Dendritic cell treated with granulocyte-macrophage colony-stimulating factor and Interleukin-4, amounts not matched to agents 40 ng/mL and 50 ng/mL, for 4 days (primary cell): ENCODE results near the gene KCNT1.
"Not testable (repeated sequence)": the region's sequence is repeated elsewhere in the genome, so short reads cannot be mapped to it uniquely, and the experiment has no call there.

Experiments used
- H3K27ac Mint-ChIP-seq: one replicate; pipeline ENCODE4 v1.8.0; 2022; ENCODE audit warnings: mild to moderate bottlenecking, mixed read lengths
- H3K27me3 Mint-ChIP-seq: one replicate; pipeline ENCODE4 v1.8.0; 2022; ENCODE audit warnings: mild to moderate bottlenecking, mixed read lengths
- H3K36me3 Mint-ChIP-seq: one replicate; pipeline ENCODE4 v1.8.0; 2022; ENCODE audit warnings: low read depth, mixed read lengths
- H3K4me1 Mint-ChIP-seq: one replicate; pipeline ENCODE4 v1.8.0; 2022; ENCODE audit warnings: low read depth, mixed read lengths
- H3K4me3 Mint-ChIP-seq: one replicate; pipeline ENCODE4 v1.8.0; 2022; ENCODE audit warnings: mild to moderate bottlenecking, moderate library complexity, mixed read lengths
- H3K9me3 Mint-ChIP-seq: one replicate; pipeline ENCODE4 v1.8.0; 2022; ENCODE audit warnings: mixed read lengths
- intact Hi-C: fragments of 100-400 bp; cut with micrococcal nuclease; formaldehyde crosslinking; loops from one replicate; pipeline ENCODE4 v1.15.0; 2022

The KCNT1 gene

DNA sequence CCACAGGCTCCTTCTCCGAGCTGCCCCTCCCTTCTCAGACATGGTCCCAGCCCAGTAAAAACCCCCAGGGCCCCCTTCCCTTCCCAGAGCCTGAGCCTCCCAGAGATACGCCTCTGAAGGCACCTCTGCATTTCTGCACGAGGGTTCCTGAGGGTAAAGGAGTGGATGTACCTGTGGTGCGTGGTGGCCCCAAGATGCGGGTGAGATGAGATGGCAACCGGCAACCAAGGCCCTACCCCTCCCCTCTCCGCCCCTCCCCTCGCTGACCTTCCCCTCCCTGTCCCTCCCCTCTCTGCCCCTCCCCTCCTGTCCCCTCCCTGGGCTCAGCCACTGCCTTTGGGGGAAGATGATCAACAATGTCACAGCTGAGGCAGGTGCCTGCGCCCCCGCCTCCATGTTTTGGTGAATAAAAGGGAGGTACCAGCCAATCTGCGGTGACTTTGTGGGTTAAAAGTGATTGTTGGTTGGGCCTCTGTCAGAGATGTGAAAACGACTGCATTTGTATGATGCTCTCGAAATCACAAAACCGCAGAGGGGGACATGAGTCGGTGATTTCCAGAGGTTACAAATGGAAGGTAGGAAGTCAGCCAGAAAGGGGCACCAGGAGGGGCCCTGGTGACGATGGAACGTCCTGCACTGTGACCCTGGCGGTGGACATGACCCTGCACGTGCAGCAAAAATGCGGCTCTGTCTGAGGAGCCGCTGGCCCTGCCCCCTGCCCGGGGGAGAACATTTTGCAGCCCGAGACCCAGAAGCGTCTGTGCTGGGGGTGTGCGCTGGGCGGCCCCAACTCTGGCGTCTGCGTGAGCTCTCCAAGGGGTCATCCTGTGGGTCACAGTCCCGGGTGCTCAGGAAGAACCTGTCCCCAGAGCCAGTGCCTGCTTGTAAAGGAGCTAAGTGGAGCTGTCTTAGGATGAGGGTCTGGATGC, 35.2 kb upstream of the KCNT1 start:
- no peak overlapping the region for H3K4me3 Mint-ChIP-seq

GRCh38 chr9:135667463-135668001, 34.5 kb upstream of the KCNT1 start:
- intact Hi-C loops, result no loop called here
- no peak overlapping the region for H3K27ac Mint-ChIP-seq
- no peaks in the 10 kb centered on the region for H3K36me3 Mint-ChIP-seq
- H3K4me1 Mint-ChIP-seq, result no peaks in the 10 kb centered on the region
- no peaks in the 10 kb centered on the region for H3K27me3 Mint-ChIP-seq
- no peak overlapping the region for H3K4me3 Mint-ChIP-seq
- H3K9me3 Mint-ChIP-seq, result no peaks in the 10 kb centered on the region

More for the DNA sequence above, 35.2 kb upstream of the KCNT1 start:
- Mint-ChIP-seq H3K4me1 (no peaks in the 10 kb centered on the region), H3K27me3 (no peaks in the 10 kb centered on the region), H3K9me3 (no peaks in the 10 kb centered on the region), H3K27ac (no peak overlapping the region), H3K36me3 (no peaks in the 10 kb centered on the region)
- intact Hi-C loops, result no loop called here

DNA sequence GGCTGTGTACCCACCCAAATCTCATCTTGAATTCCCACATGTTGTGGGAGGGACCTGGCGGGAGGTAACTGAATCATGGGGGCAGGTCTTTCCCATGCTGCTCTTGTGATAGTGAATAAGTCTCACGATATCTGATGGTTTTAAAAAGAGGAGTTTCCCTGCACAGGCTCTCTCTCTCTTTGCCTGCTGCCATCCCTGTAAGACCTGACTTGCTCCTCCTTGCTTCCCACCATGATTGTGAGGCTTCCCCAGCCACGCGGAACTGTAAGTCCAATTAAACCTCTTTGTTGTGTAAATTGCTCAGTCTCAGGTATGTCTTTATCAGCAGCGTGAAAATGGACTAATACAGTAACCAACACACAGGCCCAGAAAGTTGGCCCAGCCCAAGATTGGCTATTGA, 33.0 kb upstream of the KCNT1 start:
- H3K27ac Mint-ChIP-seq, H3K4me3 Mint-ChIP-seq, H3K36me3 Mint-ChIP-seq, H3K4me1 Mint-ChIP-seq, intact Hi-C loops, H3K27me3 Mint-ChIP-seq, H3K9me3 Mint-ChIP-seq: not testable (repeated sequence)

GRCh38 chr9:135669616-135670285, 32.2 kb upstream of the KCNT1 start:
- Mint-ChIP-seq H3K9me3 (no peaks in the 10 kb centered on the region), H3K4me1 (no peaks in the 10 kb centered on the region), H3K4me3 (no peak overlapping the region), H3K27ac (no peak overlapping the region), H3K36me3 (no peaks in the 10 kb centered on the region), H3K27me3 (peaks cover 2% of the 10 kb centered on the region)
- intact Hi-C loops, result no loop called here

GRCh38 chr9:135670721-135671590, 31.0 kb upstream of the KCNT1 start:
- intact Hi-C loops, result no loop called here
- no peaks in the 10 kb centered on the region for H3K4me1 Mint-ChIP-seq
- peaks cover 3% of the 10 kb centered on the region for H3K27me3 Mint-ChIP-seq
- no peaks in the 10 kb centered on the region for H3K36me3 Mint-ChIP-seq
- H3K9me3 Mint-ChIP-seq, result no peaks in the 10 kb centered on the region
- no peak overlapping the region for H3K4me3 Mint-ChIP-seq
- H3K27ac Mint-ChIP-seq, result no peak overlapping the region

- Mint-ChIP-seq H3K4me3 (no peak overlapping the region), H3K27me3 (peaks cover 3% of the 10 kb centered on the region), H3K4me1 (no peaks in the 10 kb centered on the region), H3K27ac (no peak overlapping the region), H3K36me3 (no peaks in the 10 kb centered on the region), H3K9me3 (no peaks in the 10 kb centered on the region)
- intact Hi-C loops, result no loop called here
Measured at GRCh38 chr9:135671591-135672041, 30.4 kb upstream of the KCNT1 start.

- intact Hi-C loops, H3K27me3 Mint-ChIP-seq, H3K9me3 Mint-ChIP-seq: not testable (repeated sequence)
Measured at GRCh38 chr9:135672786-135673185, 29.2 kb upstream of the KCNT1 start.

DNA sequence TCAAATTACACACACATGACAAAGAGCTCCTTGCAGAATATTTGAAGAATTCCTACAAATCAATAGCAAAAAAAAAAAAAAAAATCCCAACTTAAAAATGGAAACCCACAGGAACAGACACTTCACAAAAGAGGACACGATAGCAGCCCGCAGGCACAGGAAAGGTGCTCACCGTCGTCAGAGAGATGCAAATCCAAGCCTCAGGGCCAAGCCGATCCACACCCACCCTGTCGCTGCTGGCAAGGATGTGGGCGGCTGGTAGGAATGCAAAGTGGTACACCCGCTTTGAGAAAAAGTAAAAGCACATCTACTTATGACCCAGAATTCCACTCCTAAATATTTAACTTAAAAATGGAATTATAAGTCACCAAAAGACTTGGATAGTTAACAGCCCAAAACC, 28.0 kb upstream of the KCNT1 start:
- intact Hi-C loops, result no loop called here
- no peaks in the 10 kb centered on the region for H3K4me1 Mint-ChIP-seq
- no peaks in the 10 kb centered on the region for H3K9me3 Mint-ChIP-seq
- H3K4me3 Mint-ChIP-seq, result no peak overlapping the region
- H3K36me3 Mint-ChIP-seq, result no peaks in the 10 kb centered on the region
- peaks cover 3% of the 10 kb centered on the region for H3K27me3 Mint-ChIP-seq
- H3K27ac Mint-ChIP-seq, result no peak overlapping the region

More at GRCh38 chr9:135672786-135673185, 29.2 kb upstream of the KCNT1 start:
- H3K36me3 Mint-ChIP-seq, H3K4me1 Mint-ChIP-seq, H3K4me3 Mint-ChIP-seq, H3K27ac Mint-ChIP-seq: not testable (repeated sequence)

GRCh38 chr9:135674977-135675376, 27.0 kb upstream of the KCNT1 start:
- intact Hi-C loops, result no loop called here
- Mint-ChIP-seq H3K27ac (no peak overlapping the region), H3K4me1 (no peaks in the 10 kb centered on the region), H3K4me3 (no peak overlapping the region), H3K36me3 (no peaks in the 10 kb centered on the region), H3K9me3 (no peaks in the 10 kb centered on the region), H3K27me3 (peaks cover 3% of the 10 kb centered on the region)

DNA sequence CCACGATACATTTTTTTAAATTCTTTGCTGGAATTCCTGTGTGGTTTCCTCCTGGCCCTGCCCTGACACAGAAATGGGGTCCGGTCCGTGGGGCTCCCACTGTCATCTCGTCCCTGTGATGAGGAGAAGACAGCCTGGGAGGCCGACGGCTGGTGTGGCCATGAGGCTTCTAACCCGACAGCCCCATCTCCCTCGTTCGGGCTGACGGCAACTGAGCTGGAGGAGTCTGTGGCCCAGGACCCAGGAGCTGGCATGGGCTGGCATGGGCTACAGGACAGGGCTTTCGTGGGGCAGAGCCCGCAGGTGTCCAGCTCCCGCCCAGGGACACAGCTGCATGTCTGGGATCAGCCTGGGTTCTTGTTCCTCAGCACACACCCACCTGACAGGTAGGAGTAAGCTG, 25.1 kb upstream of the KCNT1 start:
- H3K9me3 Mint-ChIP-seq, result no peaks in the 10 kb centered on the region
- no peaks in the 10 kb centered on the region for H3K36me3 Mint-ChIP-seq
- no peak overlapping the region for H3K27ac Mint-ChIP-seq
- intact Hi-C loops, result no loop called here
- H3K27me3 Mint-ChIP-seq, result peaks cover 5% of the 10 kb centered on the region
- no peak overlapping the region for H3K4me3 Mint-ChIP-seq
- no peaks in the 10 kb centered on the region for H3K4me1 Mint-ChIP-seq

DNA sequence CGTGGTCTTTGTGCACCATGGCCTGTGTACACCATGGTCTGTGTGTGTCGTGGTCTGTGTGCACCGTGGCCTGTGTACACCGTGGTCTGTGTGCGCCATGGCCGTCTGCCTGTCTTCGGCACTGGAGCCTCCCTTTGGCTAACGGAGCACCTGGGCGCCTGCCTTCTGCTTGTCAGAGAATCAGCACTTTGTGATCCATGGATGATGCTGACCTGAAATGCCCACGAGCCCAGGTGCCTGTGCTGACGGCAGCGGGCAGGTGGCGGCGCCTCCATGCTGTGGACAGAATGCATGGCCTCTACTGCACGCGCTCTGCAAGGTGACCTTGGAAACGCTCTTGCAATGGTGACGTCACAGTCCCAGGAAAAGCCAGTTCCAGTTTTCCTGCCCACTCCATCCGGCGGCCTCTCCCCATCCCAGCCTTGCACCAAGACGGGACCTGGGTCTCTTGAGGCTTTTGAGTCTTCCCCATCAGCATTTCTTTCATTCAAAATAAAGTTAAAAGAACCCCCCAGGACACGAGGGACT, 24.3 kb upstream of the KCNT1 start:
- no peaks in the 10 kb centered on the region for H3K9me3 Mint-ChIP-seq
- no peaks in the 10 kb centered on the region for H3K36me3 Mint-ChIP-seq
- intact Hi-C loops, result no loop called here
- H3K4me1 Mint-ChIP-seq, result no peaks in the 10 kb centered on the region
- no peak overlapping the region for H3K27ac Mint-ChIP-seq
- no peak overlapping the region for H3K4me3 Mint-ChIP-seq
- peaks cover 5% of the 10 kb centered on the region for H3K27me3 Mint-ChIP-seq

DNA sequence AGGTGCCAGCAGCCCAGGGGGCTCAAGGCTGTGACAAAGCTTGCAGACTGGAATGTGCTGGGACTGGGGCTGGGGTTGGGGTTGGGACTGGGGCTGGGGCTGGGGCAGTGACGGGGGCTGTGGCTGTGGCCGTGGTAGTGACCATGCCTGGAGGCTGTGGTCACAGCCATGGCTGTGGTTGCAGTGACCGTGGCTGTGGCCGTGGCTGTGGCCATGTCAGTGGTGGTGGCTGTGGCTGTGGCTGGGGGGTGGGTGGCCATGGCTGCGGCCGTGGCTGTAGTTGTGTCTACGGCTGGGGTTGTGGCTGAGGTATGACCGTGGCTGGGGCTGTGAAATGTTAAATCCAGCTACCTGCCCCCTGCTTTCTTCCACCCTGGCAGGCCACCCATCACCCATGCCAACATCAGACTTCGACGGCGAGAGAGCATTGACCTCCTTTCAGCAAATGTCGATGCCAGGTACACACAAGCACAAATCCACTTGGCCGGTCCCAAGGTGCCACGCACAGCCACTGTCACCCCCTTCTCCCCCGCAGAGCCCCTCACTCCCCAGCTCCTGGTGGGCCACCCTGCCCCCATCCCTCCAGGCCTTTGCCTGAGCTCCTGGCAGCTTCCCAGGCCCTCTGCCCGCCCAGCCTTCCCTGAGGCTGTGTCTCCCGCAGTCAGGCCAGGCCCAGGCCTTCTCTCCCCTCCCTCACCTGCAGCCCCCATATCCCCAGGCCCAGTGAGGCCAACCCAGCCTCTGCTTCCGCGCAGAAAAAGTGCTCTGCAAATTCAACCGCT, 23.6 kb upstream of the KCNT1 start:
- Mint-ChIP-seq H3K4me3 (no peak overlapping the region), H3K36me3 (no peaks in the 10 kb centered on the region), H3K27me3 (peaks cover 5% of the 10 kb centered on the region), H3K4me1 (no peaks in the 10 kb centered on the region), H3K27ac (no peak overlapping the region), H3K9me3 (no peaks in the 10 kb centered on the region)
- intact Hi-C loops, result no loop called here

DNA sequence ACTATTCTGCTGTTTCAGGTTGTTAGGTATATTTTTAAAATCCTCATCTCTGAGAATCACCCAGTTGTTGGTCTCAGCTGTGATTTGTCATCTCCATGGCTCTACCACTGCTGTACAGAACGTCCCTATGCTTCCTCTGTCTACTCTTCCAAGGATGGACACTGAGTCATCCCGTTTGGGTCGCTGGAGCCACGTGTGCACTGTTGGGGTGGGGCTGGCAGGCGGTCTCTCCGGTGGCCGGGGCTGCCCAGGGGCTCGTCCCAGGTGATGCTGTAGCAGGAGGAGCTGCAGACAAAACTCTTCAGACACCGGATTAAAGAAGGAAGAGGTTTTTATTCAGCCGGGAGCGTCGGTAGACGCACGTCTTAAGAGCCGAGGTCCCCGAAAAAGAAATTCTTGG, 21.9 kb upstream of the KCNT1 start:
- Mint-ChIP-seq H3K4me1 (no peaks in the 10 kb centered on the region), H3K27me3 (peaks cover 5% of the 10 kb centered on the region), H3K9me3 (no peaks in the 10 kb centered on the region), H3K36me3 (no peaks in the 10 kb centered on the region), H3K4me3 (no peak overlapping the region), H3K27ac (no peak overlapping the region)
- intact Hi-C loops, result no loop called here
